Measurements from ENCODE around the gene HECA. TPM values are rescaled to one million over a fixed set of nuclear protein-coding genes. Genes with fewer than 3 reads are reported as not detected.
A peak's percentile ranks its signal among the peaks of the same experiment; 100 is the strongest.
"Not testable (repeated sequence)": the region's sequence is repeated elsewhere in the genome, so short reads cannot be mapped to it uniquely, and the experiment has no call there.

Gene HECA
- total RNA-seq, 1 experiment from 2014 or later = 90.8 TPM

GRCh38 chr6:139204978-139205377 is 70.1 kb downstream of the HECA start:
- no peaks in the 10 kb centered on the region for H3K36me3 ChIP-seq (ENCODE audit: insufficient read depth, low read length)
- H3K27me3 ChIP-seq (ENCODE audit: low read length) = no peaks in the 10 kb centered on the region
- H3K4me3 ChIP-seq (ENCODE audit: low read length) = no peak overlapping the region
- H3K79me2 ChIP-seq (ENCODE audit: low read length) = no peaks in the 10 kb centered on the region
- H3K27ac ChIP-seq (ENCODE audit: low read length) = no peak overlapping the region
- no peak overlapping the region for H3K4me2 ChIP-seq (ENCODE audit: low read depth, low read length, poor library complexity, severe bottlenecking)
- no peaks in the 10 kb centered on the region for H4K20me1 ChIP-seq (ENCODE audit: insufficient read depth, low read depth, low read length)
- no peak overlapping the region for H3K9ac ChIP-seq (ENCODE audit: low read length)
- no peak overlapping the region for H2AFZ ChIP-seq (ENCODE audit: low read length)
- no peaks in the 10 kb centered on the region for H3K9me2 ChIP-seq (replicated peaks; ENCODE audit: insufficient read depth, low read length)
- no peaks in the 10 kb centered on the region for H3K9me3 ChIP-seq (ENCODE audit: low read length)
- no peaks in the 10 kb centered on the region for H3K4me1 ChIP-seq (ENCODE audit: low read length)
- peak; percentile 66 for DNase-seq

DNA sequence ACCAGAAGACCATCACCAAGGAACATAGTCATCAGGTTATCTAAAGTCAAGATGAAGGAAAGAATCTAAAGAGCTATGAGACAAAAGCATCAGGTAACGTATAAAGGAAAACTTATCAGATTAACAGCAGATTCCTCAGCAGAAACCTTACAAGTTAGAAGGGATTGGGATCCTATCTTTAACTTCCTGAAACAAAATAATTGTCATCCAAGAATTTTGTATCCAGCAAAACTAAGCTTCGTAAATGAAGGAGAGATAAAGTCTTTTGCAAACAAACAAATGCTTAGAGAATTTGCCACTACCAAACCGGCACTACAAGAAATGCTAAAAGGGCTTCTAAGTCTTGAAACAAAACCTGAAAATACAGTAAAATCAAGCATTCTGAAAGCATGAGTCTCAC is 71.0 kb downstream of the HECA start:
- Histone ChIP-seq H2AFZ (ENCODE audit: low read length) (no peak overlapping the region), H3K9me3 (ENCODE audit: low read length) (no peaks in the 10 kb centered on the region), H3K9me2 (replicated peaks; ENCODE audit: insufficient read depth, low read length) (no peaks in the 10 kb centered on the region), H3K4me2 (ENCODE audit: low read depth, low read length, poor library complexity, severe bottlenecking) (no peak overlapping the region), H4K20me1 (ENCODE audit: insufficient read depth, low read depth, low read length) (no peaks in the 10 kb centered on the region), H3K4me1 (ENCODE audit: low read length) (no peaks in the 10 kb centered on the region), H3K79me2 (ENCODE audit: low read length) (no peaks in the 10 kb centered on the region), H3K9ac (ENCODE audit: low read length) (no peak overlapping the region), H3K27ac (ENCODE audit: low read length) (no peak overlapping the region), H3K27me3 (ENCODE audit: low read length) (no peaks in the 10 kb centered on the region), H3K36me3 (ENCODE audit: insufficient read depth, low read length) (no peaks in the 10 kb centered on the region), H3K4me3 (ENCODE audit: low read length) (no peak overlapping the region)
- DNase-seq = no peak

- not testable (repeated sequence) for DNase-seq; H3K4me1 ChIP-seq (ENCODE audit: low read length); H3K27me3 ChIP-seq (ENCODE audit: low read length); H3K9me2 ChIP-seq (replicated peaks; ENCODE audit: insufficient read depth, low read length); H3K79me2 ChIP-seq (ENCODE audit: low read length); H4K20me1 ChIP-seq (ENCODE audit: insufficient read depth, low read depth, low read length); H3K27ac ChIP-seq (ENCODE audit: low read length); H3K36me3 ChIP-seq (ENCODE audit: insufficient read depth, low read length); H3K9ac ChIP-seq (ENCODE audit: low read length); H3K4me2 ChIP-seq (ENCODE audit: low read depth, low read length, poor library complexity, severe bottlenecking); H3K4me3 ChIP-seq (ENCODE audit: low read length); H2AFZ ChIP-seq (ENCODE audit: low read length); H3K9me3 ChIP-seq (ENCODE audit: low read length)
Observed at GRCh38 chr6:139210766-139211165, 75.9 kb downstream of the HECA start.

DNA sequence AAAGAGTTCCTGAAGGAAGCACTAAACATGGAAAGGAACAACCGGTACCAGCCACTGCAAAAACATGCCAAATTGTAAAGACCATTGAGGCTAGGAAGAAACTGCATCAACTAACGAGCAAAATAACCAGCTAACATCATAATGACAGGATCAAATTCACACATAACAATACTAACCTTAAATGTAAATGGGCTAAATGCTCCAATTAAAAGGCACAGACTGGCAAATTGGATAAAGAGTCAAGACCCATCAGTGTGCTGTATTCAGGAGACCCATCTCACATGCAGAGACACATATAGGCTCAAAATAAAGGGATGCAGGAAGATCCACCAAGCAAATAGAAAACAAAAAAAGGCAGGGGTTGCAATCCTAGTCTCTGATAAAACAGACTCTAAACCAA is 77.6 kb downstream of the HECA start:
- H3K4me2 ChIP-seq (ENCODE audit: low read depth, low read length, poor library complexity, severe bottlenecking); H3K79me2 ChIP-seq (ENCODE audit: low read length); H4K20me1 ChIP-seq (ENCODE audit: insufficient read depth, low read depth, low read length); H3K27me3 ChIP-seq (ENCODE audit: low read length); H3K4me3 ChIP-seq (ENCODE audit: low read length); H3K9me3 ChIP-seq (ENCODE audit: low read length); H3K9ac ChIP-seq (ENCODE audit: low read length); H3K9me2 ChIP-seq (replicated peaks; ENCODE audit: insufficient read depth, low read length); H3K27ac ChIP-seq (ENCODE audit: low read length); H3K36me3 ChIP-seq (ENCODE audit: insufficient read depth, low read length); H3K4me1 ChIP-seq (ENCODE audit: low read length); DNase-seq; H2AFZ ChIP-seq (ENCODE audit: low read length): not testable (repeated sequence)

- Histone ChIP-seq H3K27me3 (ENCODE audit: low read length) (no peaks in the 10 kb centered on the region), H2AFZ (ENCODE audit: low read length) (peak overlapping the region; percentile 69; the same call in 1 of the 2 replicates), H3K36me3 (ENCODE audit: insufficient read depth, low read length) (no peaks in the 10 kb centered on the region; the same call in 1 of the 2 replicates), H3K4me2 (ENCODE audit: low read depth, low read length, poor library complexity, severe bottlenecking) (peak overlapping the region; percentile 71), H3K79me2 (ENCODE audit: low read length) (no peaks in the 10 kb centered on the region), H3K4me1 (ENCODE audit: low read length) (peaks cover 25% of the 10 kb centered on the region), H3K27ac (ENCODE audit: low read length) (peak overlapping the region; percentile 79), H3K9me2 (replicated peaks; ENCODE audit: insufficient read depth, low read length) (no peaks in the 10 kb centered on the region), H3K4me3 (ENCODE audit: low read length) (peak overlapping the region; percentile 55), H3K9ac (ENCODE audit: low read length) (peak overlapping the region; percentile 61), H4K20me1 (ENCODE audit: insufficient read depth, low read depth, low read length) (no peaks in the 10 kb centered on the region), H3K9me3 (ENCODE audit: low read length) (no peaks in the 10 kb centered on the region)
- peak; percentile 95 for DNase-seq
Observed at GRCh38 chr6:139219271-139219729, 84.4 kb downstream of the HECA start.

DNA sequence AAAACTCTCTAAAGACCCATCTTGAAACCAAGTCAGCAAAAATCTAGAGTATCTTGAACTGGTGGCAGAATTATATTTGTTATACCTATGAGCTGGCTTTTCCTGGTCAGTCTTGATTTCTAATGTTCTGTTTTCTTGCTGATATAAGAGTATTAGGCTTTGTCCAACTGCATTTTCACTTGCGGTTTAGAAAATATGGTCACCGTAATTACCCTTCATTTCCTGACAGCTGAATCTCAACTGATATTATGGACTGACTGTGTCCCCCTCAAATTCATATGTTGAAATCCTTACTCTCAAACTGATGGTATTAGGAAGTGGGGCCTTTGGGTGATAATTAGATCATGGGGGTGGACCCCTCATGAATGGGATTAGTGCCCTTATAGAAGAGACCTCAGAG is 84.9 kb downstream of the HECA start:
- Histone ChIP-seq H4K20me1 (ENCODE audit: insufficient read depth, low read depth, low read length) (no peaks in the 10 kb centered on the region), H3K36me3 (ENCODE audit: insufficient read depth, low read length) (no peaks in the 10 kb centered on the region; the same call in 1 of the 2 replicates), H3K9me2 (replicated peaks; ENCODE audit: insufficient read depth, low read length) (no peaks in the 10 kb centered on the region), H3K79me2 (ENCODE audit: low read length) (no peaks in the 10 kb centered on the region), H3K9me3 (ENCODE audit: low read length) (no peaks in the 10 kb centered on the region), H3K4me1 (ENCODE audit: low read length) (peaks cover 25% of the 10 kb centered on the region), H3K27me3 (ENCODE audit: low read length) (no peaks in the 10 kb centered on the region), H2AFZ (ENCODE audit: low read length) (peak overlapping the region; percentile 59; the same call in 1 of the 2 replicates), H3K4me3 (ENCODE audit: low read length) (peak overlapping the region; percentile 55), H3K27ac (ENCODE audit: low read length) (peak overlapping the region; percentile 79), H3K4me2 (ENCODE audit: low read depth, low read length, poor library complexity, severe bottlenecking) (peak overlapping the region; percentile 71), H3K9ac (ENCODE audit: low read length) (peak overlapping the region; percentile 61)
- no peak for DNase-seq

DNA sequence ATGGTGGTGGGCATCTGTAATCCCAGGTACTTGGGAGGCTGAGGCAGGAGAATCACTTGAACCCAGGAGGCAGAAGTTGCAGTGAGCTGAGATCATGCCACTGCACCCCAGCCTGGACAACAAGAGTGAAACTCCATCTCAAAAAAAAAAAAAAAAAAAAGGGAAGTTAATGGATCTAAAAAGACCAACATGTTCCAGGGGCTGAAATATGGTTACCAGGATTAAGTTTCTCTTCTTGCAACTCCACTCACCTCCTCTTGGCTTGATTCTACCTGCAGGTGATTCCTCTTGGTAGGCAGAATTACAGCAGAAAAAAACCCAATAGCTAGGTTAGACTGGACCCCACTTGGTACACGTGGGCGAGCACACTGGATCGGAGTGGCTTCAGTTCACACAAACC is 93.5 kb downstream of the HECA start:
- H3K36me3 ChIP-seq (ENCODE audit: insufficient read depth, low read length); H3K9me2 ChIP-seq (replicated peaks; ENCODE audit: insufficient read depth, low read length); H3K9me3 ChIP-seq (ENCODE audit: low read length); H4K20me1 ChIP-seq (ENCODE audit: insufficient read depth, low read depth, low read length); H3K4me2 ChIP-seq (ENCODE audit: low read depth, low read length, poor library complexity, severe bottlenecking); H3K9ac ChIP-seq (ENCODE audit: low read length); H3K27me3 ChIP-seq (ENCODE audit: low read length); H3K4me3 ChIP-seq (ENCODE audit: low read length); H2AFZ ChIP-seq (ENCODE audit: low read length); H3K79me2 ChIP-seq (ENCODE audit: low read length): not testable (repeated sequence)
- peak; percentile 71 for DNase-seq
- peak overlapping the region; percentile 52 for H3K27ac ChIP-seq (ENCODE audit: low read length)
- peaks cover 40% of the 10 kb centered on the region for H3K4me1 ChIP-seq (ENCODE audit: low read length)
